GM15510 (cell line): ENCODE measurements around the gene SEC22B.

ENCODE experiments used
- POLR2A ChIP-seq: IDR thresholded peaks from 3 replicates; pipeline ENCODE4 v1.6.1; 2011; ENCODE audit warnings: borderline replicate concordance; ENCODE audit not compliant: insufficient read length; ENCODE audit errors: extremely low read depth

SEC22B gene

GRCh38 chr1:120176092-120176855 is at the start of gene SEC22B:
Gene SEC22B, minus strand, starts transcription at chr1:120176520. Its CDS starts 139 bp downstream, at chr1:120176381.
- TF ChIP-seq POLR2A: peak; percentile 91

DNA sequence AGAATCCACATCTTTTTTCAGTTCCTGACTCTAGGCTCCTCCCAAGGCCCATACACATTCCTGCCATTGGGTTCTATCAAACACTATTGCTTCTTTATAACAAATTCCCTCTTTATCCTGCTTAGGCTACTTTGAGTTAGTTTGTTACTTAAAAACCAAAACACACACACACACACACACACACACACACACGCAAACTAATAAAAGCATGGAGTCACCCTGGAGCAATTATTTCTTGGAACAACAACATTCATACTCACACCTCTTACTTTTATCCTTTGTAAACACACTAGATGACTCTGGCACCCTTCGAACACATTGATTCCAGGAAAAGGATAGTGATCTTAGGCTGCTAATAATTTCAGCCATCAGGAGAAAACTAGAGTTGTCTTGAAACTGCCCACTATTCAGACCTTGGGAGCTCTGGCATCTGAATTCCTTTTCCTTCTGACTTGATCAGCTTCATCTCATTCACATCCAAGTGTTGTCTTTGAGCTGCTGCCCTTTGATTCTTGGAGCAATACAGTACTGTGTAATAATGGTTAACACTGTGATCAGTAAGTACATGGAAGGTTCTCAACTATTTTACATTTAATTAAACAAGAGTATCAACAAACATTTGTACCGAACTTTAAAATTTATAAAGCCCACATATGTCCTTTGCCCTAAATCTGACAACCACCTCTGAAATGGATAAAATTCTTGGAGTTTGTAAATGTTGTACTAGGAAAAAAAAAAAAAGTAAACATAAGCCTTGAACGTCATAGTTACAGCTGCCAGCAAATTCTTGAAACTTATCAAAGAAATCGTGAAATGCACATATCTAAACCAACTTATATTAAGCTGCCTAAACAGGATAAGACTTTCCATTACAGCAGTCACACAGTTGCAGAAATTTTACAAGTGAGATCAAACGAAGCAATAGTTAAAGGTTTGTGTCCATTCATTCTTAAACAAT is 2.8 kb upstream of the SEC22B start:
- TF ChIP-seq POLR2A: no peak

DNA sequence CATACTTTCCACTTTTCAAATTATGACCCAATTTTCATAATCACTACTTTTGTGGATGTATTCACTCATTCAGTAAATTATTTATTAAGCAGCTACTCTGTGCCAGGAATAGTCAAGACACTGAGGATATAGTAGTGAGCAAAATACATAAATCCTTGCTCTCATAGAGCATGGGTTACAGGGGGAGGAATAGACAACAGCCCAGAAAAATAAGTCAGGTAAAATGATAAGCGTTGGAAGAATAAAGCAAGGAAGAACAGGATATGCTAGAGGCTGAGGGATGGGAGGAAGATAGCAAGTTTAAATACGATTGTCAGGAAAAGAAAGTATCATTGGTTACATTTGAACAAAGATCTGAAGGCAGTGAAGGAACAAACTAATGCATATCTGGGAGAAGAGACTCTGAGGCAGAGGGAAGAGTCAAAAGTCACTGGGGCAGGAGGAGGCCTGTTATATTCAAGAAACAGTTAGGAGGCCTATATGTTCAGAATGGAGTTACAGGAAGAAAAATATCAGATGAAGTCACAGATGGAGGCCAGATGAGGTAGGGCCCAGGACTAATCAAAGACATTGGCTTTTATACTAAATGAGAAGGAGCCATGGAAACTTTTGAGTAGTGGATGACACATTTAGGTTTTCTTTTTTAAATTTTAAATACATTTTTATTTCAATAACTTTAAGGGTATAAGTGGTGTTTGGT is 42.9 kb downstream of the SEC22B start:
- no peak for TF ChIP-seq POLR2A
